ENCODE data around the gene ZNF597. TPM values are rescaled to one million over a fixed set of nuclear protein-coding genes. Genes with fewer than 3 reads are reported as not detected.

The ZNF597 gene
- total RNA-seq, 1 experiment from 2014 or later = 3.5 TPM

DNA sequence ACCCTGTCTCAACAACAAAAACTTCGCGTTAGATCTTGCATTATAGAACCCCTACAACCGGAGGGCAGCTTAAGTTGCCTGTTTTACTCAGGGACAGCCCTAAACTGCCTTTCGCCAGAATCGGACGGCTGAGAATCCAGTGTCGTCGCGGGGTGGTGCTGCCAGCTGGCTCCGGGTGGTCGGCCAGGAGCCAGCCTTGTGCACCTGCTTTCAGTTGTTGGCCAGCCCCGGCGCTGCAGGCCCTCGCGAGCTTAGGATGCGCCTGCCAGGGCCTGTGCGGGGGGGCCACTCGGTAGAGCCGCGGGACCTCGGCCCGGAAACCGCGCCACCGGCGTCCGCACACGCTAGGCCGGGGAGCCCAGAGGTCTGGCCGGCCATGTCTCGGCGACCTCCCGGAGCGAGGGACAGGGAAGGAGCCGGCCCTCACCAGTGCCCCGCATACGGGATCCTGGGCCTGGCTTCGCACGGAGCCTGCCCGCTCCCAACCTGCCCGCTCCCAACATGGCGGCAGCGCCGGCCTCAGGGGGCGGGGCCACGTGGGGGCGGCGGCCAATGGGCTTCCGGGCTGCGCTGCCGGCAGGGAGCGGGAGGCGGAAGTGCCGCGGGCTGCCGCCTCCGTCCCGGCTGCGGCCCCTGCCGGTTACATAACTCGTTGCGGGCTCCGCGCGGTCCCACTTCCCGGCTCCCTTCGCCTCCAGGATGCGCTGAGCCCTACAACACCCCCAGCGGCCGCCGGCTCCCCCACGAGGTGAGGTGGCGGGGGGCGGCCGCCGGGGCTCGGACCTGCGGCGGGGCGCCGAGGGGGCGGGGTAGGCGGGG, 14.3 kb upstream of the ZNF597 start:
- TF ChIP-seq, protein P1, sequence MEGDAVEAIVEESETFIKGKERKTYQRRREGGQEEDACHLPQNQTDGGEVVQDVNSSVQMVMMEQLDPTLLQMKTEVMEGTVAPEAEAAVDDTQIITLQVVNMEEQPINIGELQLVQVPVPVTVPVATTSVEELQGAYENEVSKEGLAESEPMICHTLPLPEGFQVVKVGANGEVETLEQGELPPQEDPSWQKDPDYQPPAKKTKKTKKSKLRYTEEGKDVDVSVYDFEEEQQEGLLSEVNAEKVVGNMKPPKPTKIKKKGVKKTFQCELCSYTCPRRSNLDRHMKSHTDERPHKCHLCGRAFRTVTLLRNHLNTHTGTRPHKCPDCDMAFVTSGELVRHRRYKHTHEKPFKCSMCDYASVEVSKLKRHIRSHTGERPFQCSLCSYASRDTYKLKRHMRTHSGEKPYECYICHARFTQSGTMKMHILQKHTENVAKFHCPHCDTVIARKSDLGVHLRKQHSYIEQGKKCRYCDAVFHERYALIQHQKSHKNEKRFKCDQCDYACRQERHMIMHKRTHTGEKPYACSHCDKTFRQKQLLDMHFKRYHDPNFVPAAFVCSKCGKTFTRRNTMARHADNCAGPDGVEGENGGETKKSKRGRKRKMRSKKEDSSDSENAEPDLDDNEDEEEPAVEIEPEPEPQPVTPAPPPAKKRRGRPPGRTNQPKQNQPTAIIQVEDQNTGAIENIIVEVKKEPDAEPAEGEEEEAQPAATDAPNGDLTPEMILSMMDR (conservative IDR thresholded peaks at IDR 0.05) = peak; percentile 61; the same call in 2 of the 3 replicates
- peak; percentile 93 for DNase-seq
- no peak overlapping the region for H2BK5ac ChIP-seq (ENCODE audit: insufficient read length, low read length)
- no peak overlapping the region for H3K4ac ChIP-seq (ENCODE audit: low read depth, low read length)
- H3K9me3 ChIP-seq (ENCODE audit: control insufficient read depth, low read depth, low read length) = no peaks in the 10 kb centered on the region
- no peaks in the 10 kb centered on the region for H4K20me1 ChIP-seq (ENCODE audit: control insufficient read depth, insufficient read depth, insufficient read length)
- H2AK5ac ChIP-seq (ENCODE audit: insufficient read length, low read length) = no peak overlapping the region
- H3K56ac ChIP-seq (ENCODE audit: insufficient read length, low read depth, low read length) = no peak overlapping the region
- Mint-ChIP-seq H3K9me3 (no peaks in the 10 kb centered on the region), H3K4me1 (peaks cover 35 to 38% of the 10 kb centered on the region in 2 experiments), H3K27me3 (ENCODE audit: low read depth) (no peaks in the 10 kb centered on the region), H3K36me3 (ENCODE audit: insufficient read depth in 1 of 3, low read depth in 3 of 3) (no peaks in the 10 kb centered on the region), H3K27ac (peak overlapping the region; percentile 83 to 97 (median 93); a peak in 6 of 7 replicates), H3K4me3 (peak overlapping the region; percentile 84 to 92)
- H2BK20ac ChIP-seq (ENCODE audit: low read depth, low read length, poor library complexity, severe bottlenecking) = no peak overlapping the region
- no peak overlapping the region for H2BK15ac ChIP-seq (ENCODE audit: low read depth, low read length)
- peaks cover 8% of the 10 kb centered on the region; the same call in 1 of the 2 replicates for H3K4me1 ChIP-seq (ENCODE audit: insufficient read depth, low read length)
- H4K5ac ChIP-seq (ENCODE audit: insufficient read length, low read depth, low read length) = no peak overlapping the region
- H3K4me2 ChIP-seq (ENCODE audit: insufficient read depth, insufficient read length, low read length) = peak overlapping the region; percentile 90
- H3K18ac ChIP-seq (ENCODE audit: insufficient read length, low read depth, low read length) = peak overlapping the region; percentile 96
- H2BK12ac ChIP-seq (ENCODE audit: insufficient read length, low read depth, low read length) = no peak overlapping the region
- peak overlapping the region; percentile 58 for H3K9ac ChIP-seq (ENCODE audit: extremely low read depth, insufficient read length, low read length)
- no peaks in the 10 kb centered on the region for H3K27me3 ChIP-seq (ENCODE audit: insufficient read depth, low read length)
- H3K79me1 ChIP-seq (ENCODE audit: insufficient read depth, low read depth, low read length, poor library complexity, severe bottlenecking) = peaks cover 7% of the 10 kb centered on the region
- H2BK120ac ChIP-seq (ENCODE audit: low read depth, low read length, poor library complexity, severe bottlenecking) = no peak overlapping the region
- H3K27ac ChIP-seq (ENCODE audit: insufficient read length, low read depth, low read length) = no peak overlapping the region
- no peak overlapping the region for H2AFZ ChIP-seq (ENCODE audit: low read length)
- no peak overlapping the region for H4K8ac ChIP-seq (replicated peaks; ENCODE audit: insufficient read length, low read depth, low read length)
- H3K14ac ChIP-seq (ENCODE audit: insufficient read depth, low read length) = peak overlapping the region; percentile 94
- WGBS (ENCODE audit: extremely low coverage, insufficient read length, low lambda C conversion rate) = no CpG with 5 or more reads among the region's 83 CpGs
- H3T11ph ChIP-seq (ENCODE audit: low read length) = no peak overlapping the region
- H3K23me2 ChIP-seq (ENCODE audit: insufficient read length, low read depth, low read length, poor library complexity, severe bottlenecking) = peaks cover 8% of the 10 kb centered on the region
- no peak overlapping the region for H4K91ac ChIP-seq (ENCODE audit: insufficient read length, low read depth, low read length)
- peaks cover 18% of the 10 kb centered on the region; the same call in 1 of the 2 replicates for H3K79me2 ChIP-seq (ENCODE audit: insufficient read depth, low read length)
- no peak overlapping the region for H3K23ac ChIP-seq (ENCODE audit: insufficient read length, low read depth, low read length)

Data from H9 (cell line).